Activated CD4-positive, alpha-beta T cell treated with anti-CD3 and anti-CD28 coated beads, Interleukin-2, Interleukin-4, amounts not matched to agents 100 ng/mL and 50 ng/mL, durations not matched to agents 16 hours and 8 hours (primary cell): Measurements from ENCODE around the gene TUBG1.

Source experiments
- DNase-seq: peaks from one replicate; pipeline ENCODE4 v3.0.0-alpha.2; 2020; ENCODE audit warnings: low spot score

TUBG1 gene

GRCh38 chr17:42609182-42609813 is at the start of gene TUBG1, which contains the start of gene RETREG3:
Gene TUBG1, plus strand, starts transcription at chr17:42609683. Its CDS starts 55 bp downstream, at chr17:42609738.
Gene RETREG3, minus strand, starts transcription at chr17:42609374. Its CDS starts 50 bp downstream, at chr17:42609324.
- peak; percentile 99 for DNase-seq

GRCh38 chr17:42560246-42560645 is 49.2 kb upstream of the TUBG1 start:
- no peak for DNase-seq

DNA sequence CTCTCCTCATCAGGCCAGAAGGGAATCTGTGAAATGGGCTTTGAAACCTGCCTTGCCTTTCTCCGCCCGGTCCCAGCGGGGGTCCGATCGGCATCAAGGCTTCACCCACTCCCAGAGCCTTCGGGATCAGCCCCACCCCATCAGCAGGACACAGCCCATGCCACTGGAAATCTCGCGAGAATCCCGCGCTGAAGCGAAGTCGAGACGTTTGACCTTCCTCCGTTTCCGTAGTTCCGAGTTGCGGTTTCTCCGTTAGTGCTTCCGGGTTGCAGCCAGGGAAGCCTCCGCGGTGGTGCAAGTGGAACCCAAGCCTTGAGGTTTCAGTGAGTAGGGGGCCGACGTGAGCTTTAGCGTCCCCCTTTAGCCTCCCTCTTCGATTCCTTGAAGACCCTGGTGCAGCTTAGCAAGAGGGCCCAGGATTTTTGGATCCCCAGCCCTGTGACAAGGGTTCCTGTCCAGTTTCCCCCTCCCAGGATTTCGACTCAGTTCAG is 47.5 kb upstream of the TUBG1 start, which contains the start of gene COASY:
TSS of gene COASY (plus strand) at position 252 of the 491 bp plus-strand sequence. CDS start 475 bp downstream, outside the sequence.
- DNase-seq = peak; percentile 96

DNA sequence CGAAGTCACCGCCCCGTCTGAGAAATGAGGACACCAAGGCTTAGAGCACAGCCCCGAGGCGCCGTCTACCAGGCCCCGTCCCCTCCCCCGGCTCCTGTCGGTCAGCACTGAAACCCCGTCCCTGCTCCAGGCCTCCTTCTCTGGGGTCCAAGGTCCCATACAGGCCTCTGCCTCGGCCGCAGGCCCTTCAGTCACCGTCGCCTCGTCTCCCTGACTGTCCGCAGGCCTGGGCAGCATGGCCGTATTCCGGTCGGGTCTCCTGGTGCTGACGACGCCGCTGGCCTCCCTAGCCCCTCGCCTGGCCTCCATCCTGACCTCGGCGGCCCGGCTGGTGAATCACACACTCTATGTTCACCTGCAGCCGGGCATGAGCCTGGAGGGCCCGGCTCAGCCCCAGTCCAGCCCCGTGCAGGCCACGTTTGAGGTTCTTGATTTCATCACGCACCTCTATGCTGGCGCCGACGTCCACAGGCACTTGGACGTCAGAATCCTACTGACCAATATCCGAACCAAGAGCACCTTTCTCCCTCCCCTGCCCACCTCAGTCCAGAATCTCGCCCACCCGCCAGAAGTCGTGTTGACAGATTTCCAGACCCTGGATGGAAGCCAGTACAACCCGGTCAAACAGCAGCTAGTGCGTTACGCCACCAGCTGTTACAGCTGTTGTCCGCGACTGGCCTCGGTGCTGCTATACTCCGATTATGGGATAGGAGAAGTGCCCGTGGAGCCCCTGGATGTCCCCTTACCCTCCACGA is 46.9 kb upstream of the TUBG1 start:
- DNase-seq = no peak

DNA sequence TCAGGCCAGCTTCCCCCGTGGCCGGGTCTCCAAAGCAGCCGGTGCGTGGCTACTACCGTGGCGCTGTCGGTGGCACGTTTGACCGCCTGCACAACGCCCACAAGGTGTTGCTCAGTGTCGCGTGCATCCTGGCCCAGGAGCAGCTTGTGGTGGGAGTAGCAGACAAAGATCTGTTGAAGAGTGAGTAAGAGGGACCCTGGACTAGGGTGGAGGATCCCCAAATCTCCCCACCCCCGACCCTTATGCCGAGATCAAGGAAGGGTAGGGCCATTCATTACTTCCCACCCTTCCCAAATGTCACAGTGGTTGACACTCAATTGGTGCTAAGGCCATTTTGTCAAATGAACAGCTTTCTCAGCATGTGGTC is 46.4 kb upstream of the TUBG1 start:
- DNase-seq = no peak

GRCh38 chr17:42563543-42563942 is 45.9 kb upstream of the TUBG1 start:
- DNase-seq = no peak

GRCh38 chr17:42563950-42564349 is 45.5 kb upstream of the TUBG1 start:
- DNase-seq = no peak

GRCh38 chr17:42564815-42565522 is 44.5 kb upstream of the TUBG1 start:
- no peak for DNase-seq

DNA sequence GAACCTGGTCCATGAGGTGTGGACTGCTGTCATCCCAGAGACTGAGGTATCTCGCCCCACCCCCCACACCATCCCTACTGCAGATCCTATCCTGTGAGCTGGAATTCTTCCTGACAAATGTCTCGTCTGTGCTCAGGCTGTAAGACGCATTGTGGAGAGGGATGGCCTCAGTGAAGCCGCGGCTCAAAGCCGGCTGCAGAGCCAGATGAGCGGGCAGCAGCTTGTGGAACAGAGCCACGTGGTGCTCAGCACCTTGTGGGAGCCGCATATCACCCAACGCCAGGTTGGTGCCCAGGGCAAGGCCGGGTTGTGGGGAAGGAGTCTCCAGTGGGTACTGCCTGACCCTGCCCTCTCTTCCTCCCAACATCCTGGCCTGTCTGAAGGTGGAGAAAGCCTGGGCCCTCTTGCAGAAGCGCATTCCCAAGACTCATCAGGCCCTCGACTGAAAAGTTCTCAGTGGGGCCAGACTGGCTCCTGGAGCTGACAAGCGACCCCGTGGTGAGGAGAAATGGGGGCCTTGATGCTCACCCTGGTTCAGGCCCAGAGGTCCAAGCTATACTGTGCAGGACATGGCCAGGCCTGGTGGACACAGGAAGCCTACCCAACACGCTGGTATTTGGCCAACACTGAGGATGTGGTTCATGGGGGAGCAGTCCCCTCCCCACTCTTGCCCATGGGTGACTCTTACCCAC is 43.8 kb upstream of the TUBG1 start:
- no peak for DNase-seq

DNA sequence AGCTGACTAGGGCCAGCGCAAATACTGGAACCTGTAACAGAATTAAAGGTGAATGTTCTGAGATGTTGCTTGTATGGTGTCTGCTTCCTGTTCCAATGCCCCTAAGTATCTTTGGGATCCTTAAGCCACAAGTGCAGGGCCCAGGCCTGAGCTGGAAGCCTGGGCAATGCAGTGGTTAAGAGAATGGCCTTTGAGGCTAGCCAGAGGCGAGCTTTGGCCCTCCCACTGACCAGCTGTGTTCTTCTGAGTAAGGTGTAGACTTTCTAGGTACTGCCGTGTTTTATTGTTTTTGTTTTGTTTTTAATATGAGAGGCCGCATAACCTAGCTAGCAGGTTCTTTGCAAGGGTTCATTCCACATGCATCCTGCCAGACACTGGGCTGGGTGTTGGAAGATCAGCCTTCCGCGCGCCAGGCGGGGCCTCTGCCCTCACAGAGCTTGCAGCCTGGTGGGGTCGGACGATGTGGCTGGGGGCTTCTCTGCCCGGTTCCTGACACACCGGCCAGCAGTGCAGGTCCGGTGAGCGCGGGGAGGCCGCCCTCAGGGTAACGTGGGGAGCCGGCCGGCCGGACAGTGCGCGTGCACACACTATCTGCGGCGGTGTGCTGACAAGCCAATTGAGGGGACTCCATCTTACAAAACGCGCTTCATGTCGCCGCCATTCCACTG is 43.1 kb upstream of the TUBG1 start:
- no peak for DNase-seq

- DNase-seq = peak; percentile 95
These were observed 42.5 kb upstream of the TUBG1 start, which contains the start of gene MLX for GRCh38 chr17:42566883-42567573. Gene MLX, plus strand, starts transcription at chr17:42567100. Its CDS starts 25 bp downstream, at chr17:42567125.

DNA sequence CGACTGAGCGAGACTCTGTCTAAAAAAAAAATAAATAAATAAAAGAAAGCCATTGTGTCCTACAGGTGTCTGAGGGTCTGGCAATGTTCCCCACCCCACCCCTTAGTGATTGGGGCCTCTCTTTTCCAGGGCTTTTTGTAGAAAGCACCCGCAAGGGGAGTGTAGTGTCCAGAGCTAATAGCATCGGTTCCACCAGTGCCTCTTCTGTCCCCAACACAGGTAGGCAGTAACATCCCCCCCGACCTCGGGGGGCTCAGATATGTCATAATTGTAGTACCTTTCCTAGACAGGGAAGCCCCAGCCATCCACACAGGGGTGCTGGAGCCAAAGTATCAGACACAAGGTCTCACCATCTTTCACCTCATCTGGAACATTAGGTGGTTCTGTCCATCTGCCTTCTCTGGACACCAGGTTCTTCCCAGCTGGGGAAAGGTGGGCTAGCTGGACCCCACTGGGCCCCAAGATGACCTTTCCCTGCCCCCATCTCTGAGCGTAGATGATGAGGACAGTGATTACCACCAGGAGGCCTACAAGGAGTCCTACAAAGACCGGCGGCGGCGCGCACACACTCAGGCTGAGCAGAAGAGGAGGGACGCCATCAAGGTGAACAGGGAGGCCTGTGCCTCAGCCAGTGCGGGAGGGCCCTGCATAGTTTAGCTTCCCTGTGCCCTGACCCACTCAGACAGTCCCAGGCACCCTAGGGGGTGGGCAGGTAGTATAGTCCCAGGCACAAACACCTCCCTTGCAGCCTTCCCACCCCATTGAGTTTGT is 41.0 kb upstream of the TUBG1 start:
- DNase-seq = no peak

DNA sequence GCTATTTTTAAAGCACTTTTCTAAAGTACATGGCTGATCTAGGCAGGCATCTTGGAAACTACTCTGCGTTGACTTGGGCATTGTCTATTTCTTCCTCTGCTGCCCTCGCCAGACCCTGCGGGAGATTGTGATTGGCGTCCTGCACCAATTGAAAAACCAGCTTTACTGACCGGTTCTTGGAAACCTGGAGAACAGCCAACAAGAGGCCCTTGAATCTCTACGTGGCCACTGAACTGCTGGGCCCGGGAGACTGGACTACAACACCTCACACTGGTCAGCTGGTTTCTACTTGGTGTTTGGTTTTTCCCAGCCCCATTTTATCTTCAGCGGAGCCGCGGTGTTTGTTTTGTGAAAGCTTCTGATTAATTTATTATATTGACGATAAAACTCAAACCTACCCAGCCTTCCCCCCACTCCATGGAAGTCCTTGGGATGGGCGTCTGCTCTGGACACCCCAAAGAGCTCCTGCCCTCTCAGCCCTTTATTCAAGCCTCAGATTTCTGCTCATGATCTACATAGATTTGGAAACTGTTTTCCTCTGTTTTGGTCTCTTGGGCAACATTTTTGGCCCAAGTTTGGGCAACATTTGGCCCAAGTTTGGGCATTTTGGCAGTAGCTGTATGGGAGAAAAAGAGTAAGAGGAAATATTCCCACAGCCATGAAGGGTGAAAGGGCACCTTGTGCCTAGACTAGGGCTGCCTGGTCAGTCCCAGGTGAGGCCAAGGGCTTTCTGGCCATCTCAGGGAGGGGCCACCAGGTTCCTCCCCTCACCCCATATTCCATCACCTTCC is 37.9 kb upstream of the TUBG1 start:
- no peak for DNase-seq

- DNase-seq = no peak
These were observed 36.4 kb upstream of the TUBG1 start for GRCh38 chr17:42573095-42573494.

GRCh38 chr17:42574463-42574862 is 35.0 kb upstream of the TUBG1 start:
- DNase-seq = no peak

- no peak for DNase-seq
These were observed 32.3 kb upstream of the TUBG1 start for GRCh38 chr17:42577140-42577531.

- DNase-seq = peak; percentile 97
These were observed 31.8 kb upstream of the TUBG1 start, which contains the start of gene PSMC3IP for GRCh38 chr17:42577532-42578281. Gene PSMC3IP, minus strand, starts transcription at chr17:42577729. Its CDS starts 43 bp downstream, at chr17:42577686.

- peak; percentile 72 for DNase-seq
These were observed 31.1 kb upstream of the TUBG1 start for GRCh38 chr17:42578282-42578869.
